Activated T-helper 17 cell treated with anti-CD3 and anti-CD28 coated beads, Interleukin-2, amount 50 U/mL, for 72 hours (primary cell): ENCODE data around the gene MIEF2. TPM values are rescaled to one million over a fixed set of nuclear protein-coding genes. Genes with fewer than 3 reads are reported as not detected.
A peak's percentile ranks its signal among the peaks of the same experiment; 100 is the strongest.
"Not testable (repeated sequence)": the region's sequence is repeated elsewhere in the genome, so short reads cannot be mapped to it uniquely, and the experiment has no call there.

Experiments
- ATAC-seq: fragments of 150-1000 bp; cut with Tn5 transposase; replicated peaks from 2 replicates; pipeline ENCODE4 v1.10.0; 2021; ENCODE audit warnings: mild to moderate bottlenecking, moderate library complexity
- H3K27ac Mint-ChIP-seq: one replicate; pipeline ENCODE4 v1.8.0; 2022; ENCODE audit warnings: mixed read lengths
- H3K27me3 Mint-ChIP-seq: one replicate; pipeline ENCODE4 v1.8.0; 2022; ENCODE audit warnings: mixed read lengths
- H3K36me3 Mint-ChIP-seq: one replicate; pipeline ENCODE4 v1.8.0; 2022; ENCODE audit warnings: low read depth, mild to moderate bottlenecking, mixed read lengths
- H3K4me1 Mint-ChIP-seq: one replicate; pipeline ENCODE4 v1.8.0; 2022; ENCODE audit warnings: mixed read lengths
- H3K4me3 Mint-ChIP-seq: one replicate; pipeline ENCODE4 v1.8.0; 2022; ENCODE audit warnings: mild to moderate bottlenecking, mixed read lengths
- H3K9me3 Mint-ChIP-seq: one replicate; pipeline ENCODE4 v1.8.0; 2022; ENCODE audit warnings: mixed read lengths
- total RNA-seq, 2 donors: library from RNA; stranded (reverse); gene quantifications; one replicate each; pipeline ENCODE4 v1.2.3, GENCODE V29; 2022

The MIEF2 gene
- 10 to 100 TPM in 1 of 2 donors, 1 to 10 TPM in 1; 5.0 to 15.2 TPM for total RNA-seq

GRCh38 chr17:18260332-18261145 is at the start of gene MIEF2:
Gene MIEF2 (plus strand): TSS chr17:18260662. CDS start chr17:18262721, 2,059 bp downstream.
- Mint-ChIP-seq H3K4me1 (peaks cover 8% of the 10 kb centered on the region), H3K36me3 (peaks cover 29% of the 10 kb centered on the region), H3K27me3 (no peaks in the 10 kb centered on the region), H3K9me3 (no peaks in the 10 kb centered on the region), H3K27ac (peak within 1 kb of the TSS; percentile 75), H3K4me3 (peak within 1 kb of the TSS; percentile 84)
- ATAC-seq: peak; percentile 84

GRCh38 chr17:18213666-18214270 is 46.7 kb upstream of the MIEF2 start:
- H3K27me3 Mint-ChIP-seq: no peaks in the 10 kb centered on the region
- no peak for ATAC-seq
- no peaks in the 10 kb centered on the region for H3K9me3 Mint-ChIP-seq
- no peak overlapping the region for H3K27ac Mint-ChIP-seq
- H3K36me3 Mint-ChIP-seq: peaks cover 23% of the 10 kb centered on the region
- H3K4me3 Mint-ChIP-seq: no peak overlapping the region
- no peaks in the 10 kb centered on the region for H3K4me1 Mint-ChIP-seq

- H3K9me3 Mint-ChIP-seq, H3K27me3 Mint-ChIP-seq, H3K36me3 Mint-ChIP-seq, H3K27ac Mint-ChIP-seq, H3K4me3 Mint-ChIP-seq, ATAC-seq, H3K4me1 Mint-ChIP-seq: not testable (repeated sequence)
Measured at GRCh38 chr17:18216906-18217305, 43.6 kb upstream of the MIEF2 start.

GRCh38 chr17:18217412-18218015 is 42.9 kb upstream of the MIEF2 start:
- no peaks in the 10 kb centered on the region for H3K9me3 Mint-ChIP-seq
- ATAC-seq: peak; percentile 83
- no peaks in the 10 kb centered on the region for H3K36me3 Mint-ChIP-seq
- H3K27me3 Mint-ChIP-seq: no peaks in the 10 kb centered on the region
- H3K4me3 Mint-ChIP-seq: no peak overlapping the region
- peak overlapping the region; percentile 41 for H3K27ac Mint-ChIP-seq
- no peaks in the 10 kb centered on the region for H3K4me1 Mint-ChIP-seq

GRCh38 chr17:18218756-18219415 is 41.6 kb upstream of the MIEF2 start:
- H3K27ac Mint-ChIP-seq: no peak overlapping the region
- H3K36me3 Mint-ChIP-seq: no peaks in the 10 kb centered on the region
- H3K4me1 Mint-ChIP-seq: no peaks in the 10 kb centered on the region
- no peak overlapping the region for H3K4me3 Mint-ChIP-seq
- ATAC-seq: no peak
- H3K9me3 Mint-ChIP-seq: no peaks in the 10 kb centered on the region
- H3K27me3 Mint-ChIP-seq: no peaks in the 10 kb centered on the region

- Mint-ChIP-seq H3K4me1 (peaks cover 19% of the 10 kb centered on the region), H3K36me3 (no peaks in the 10 kb centered on the region), H3K27ac (no peak overlapping the region), H3K9me3 (no peaks in the 10 kb centered on the region), H3K4me3 (no peak overlapping the region), H3K27me3 (no peaks in the 10 kb centered on the region)
- ATAC-seq: no peak
Measured at GRCh38 chr17:18224053-18224386, 36.4 kb upstream of the MIEF2 start.

GRCh38 chr17:18224387-18225120 is 35.9 kb upstream of the MIEF2 start:
- H3K27me3 Mint-ChIP-seq: no peaks in the 10 kb centered on the region
- no peak for ATAC-seq
- H3K4me3 Mint-ChIP-seq: peak overlapping the region; percentile 77
- no peak overlapping the region for H3K27ac Mint-ChIP-seq
- no peaks in the 10 kb centered on the region for H3K9me3 Mint-ChIP-seq
- peaks cover 19% of the 10 kb centered on the region for H3K4me1 Mint-ChIP-seq
- no peaks in the 10 kb centered on the region for H3K36me3 Mint-ChIP-seq

- H3K27me3 Mint-ChIP-seq: no peaks in the 10 kb centered on the region
- H3K9me3 Mint-ChIP-seq: no peaks in the 10 kb centered on the region
- peaks cover 19% of the 10 kb centered on the region for H3K4me1 Mint-ChIP-seq
- H3K27ac Mint-ChIP-seq: peak within 1 kb of the TSS; percentile 93
- no peaks in the 10 kb centered on the region for H3K36me3 Mint-ChIP-seq
- peak within 1 kb of the TSS; percentile 92 for H3K4me3 Mint-ChIP-seq
- ATAC-seq: peak; percentile 96
Measured at GRCh38 chr17:18225121-18225641, 35.3 kb upstream of the MIEF2 start, which contains the start of gene LLGL1. Gene LLGL1 (plus strand): TSS chr17:18225635. CDS start chr17:18225683, 48 bp downstream.

GRCh38 chr17:18225642-18226283 is 34.7 kb upstream of the MIEF2 start:
- no peaks in the 10 kb centered on the region for H3K9me3 Mint-ChIP-seq
- ATAC-seq: peak; percentile 37
- peak overlapping the region; percentile 92 for H3K4me3 Mint-ChIP-seq
- H3K36me3 Mint-ChIP-seq: no peaks in the 10 kb centered on the region
- peak overlapping the region; percentile 93 for H3K27ac Mint-ChIP-seq
- H3K27me3 Mint-ChIP-seq: no peaks in the 10 kb centered on the region
- H3K4me1 Mint-ChIP-seq: peaks cover 19% of the 10 kb centered on the region

GRCh38 chr17:18226284-18226945 is 34.0 kb upstream of the MIEF2 start:
- peaks cover 19% of the 10 kb centered on the region for H3K4me1 Mint-ChIP-seq
- no peaks in the 10 kb centered on the region for H3K27me3 Mint-ChIP-seq
- peak overlapping the region; percentile 92 for H3K4me3 Mint-ChIP-seq
- no peaks in the 10 kb centered on the region for H3K9me3 Mint-ChIP-seq
- peak overlapping the region; percentile 93 for H3K27ac Mint-ChIP-seq
- ATAC-seq: no peak
- H3K36me3 Mint-ChIP-seq: no peaks in the 10 kb centered on the region

- Mint-ChIP-seq H3K9me3 (no peaks in the 10 kb centered on the region), H3K4me1 (peaks cover 19% of the 10 kb centered on the region), H3K36me3 (no peaks in the 10 kb centered on the region), H3K27ac (peak overlapping the region; percentile 12), H3K4me3 (no peak overlapping the region), H3K27me3 (no peaks in the 10 kb centered on the region)
- no peak for ATAC-seq
Measured at GRCh38 chr17:18227635-18228034, 32.8 kb upstream of the MIEF2 start.

- H3K36me3 Mint-ChIP-seq: no peaks in the 10 kb centered on the region
- no peaks in the 10 kb centered on the region for H3K27me3 Mint-ChIP-seq
- no peak for ATAC-seq
- H3K27ac Mint-ChIP-seq: peak overlapping the region; percentile 12
- no peaks in the 10 kb centered on the region for H3K9me3 Mint-ChIP-seq
- H3K4me3 Mint-ChIP-seq: no peak overlapping the region
- peaks cover 19% of the 10 kb centered on the region for H3K4me1 Mint-ChIP-seq
Measured at GRCh38 chr17:18228176-18228682, 32.2 kb upstream of the MIEF2 start.

- Mint-ChIP-seq H3K27ac (no peak overlapping the region), H3K4me1 (peaks cover 19% of the 10 kb centered on the region), H3K36me3 (no peaks in the 10 kb centered on the region), H3K9me3 (no peaks in the 10 kb centered on the region), H3K27me3 (no peaks in the 10 kb centered on the region), H3K4me3 (no peak overlapping the region)
- ATAC-seq: no peak
Measured at GRCh38 chr17:18229254-18229653, 31.2 kb upstream of the MIEF2 start.
